GM04504 (cell line): ENCODE results near the gene MAGT1.
"Not testable (repeated sequence)": the region's sequence is repeated elsewhere in the genome, so short reads cannot be mapped to it uniquely, and the experiment has no call there.

Source experiments
- DNase-seq: peaks from one replicate; pipeline ENCODE4 v3.0.0-alpha.2; 2012; ENCODE audit warnings: low read depth

Gene MAGT1

GRCh38 chrX:77894921-77895886 lies at the start of gene MAGT1:
TSS of gene MAGT1 (minus strand) at chrX:77895435. CDS start at chrX:77895410, 25 bp downstream.
- peak; percentile 91 for DNase-seq

DNA sequence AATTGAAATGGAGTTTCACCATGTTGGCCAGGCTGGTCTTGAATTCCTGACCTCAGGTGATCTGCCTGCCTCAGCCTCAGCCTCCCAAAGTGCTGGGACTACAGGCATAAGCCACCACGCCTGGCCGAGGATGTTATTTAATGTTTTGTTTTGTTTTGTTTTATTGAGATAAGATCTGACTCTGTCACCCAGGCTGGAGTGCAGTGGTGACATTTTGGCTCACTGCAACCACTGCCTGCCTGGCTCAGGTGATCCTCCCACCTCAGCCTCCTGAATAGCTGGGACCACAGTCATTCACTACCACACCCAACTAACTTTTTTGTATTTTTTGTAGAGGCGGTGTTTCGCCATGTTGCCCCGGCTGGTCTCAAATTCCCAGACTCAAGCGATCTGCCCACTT lies 49.8 kb upstream of the MAGT1 start:
- DNase-seq: not testable (repeated sequence)

- no peak for DNase-seq
These were observed 42.9 kb upstream of the MAGT1 start for GRCh38 chrX:77938083-77938680.

GRCh38 chrX:77937291-77937690 lies 42.1 kb upstream of the MAGT1 start:
- no peak for DNase-seq

- DNase-seq: no peak
These were observed 41.1 kb upstream of the MAGT1 start for GRCh38 chrX:77936299-77936698.

- DNase-seq: no peak
These were observed 40.7 kb upstream of the MAGT1 start for GRCh38 chrX:77935886-77936285.

- DNase-seq: no peak
These were observed 35.3 kb upstream of the MAGT1 start for GRCh38 chrX:77930581-77930980.

DNA sequence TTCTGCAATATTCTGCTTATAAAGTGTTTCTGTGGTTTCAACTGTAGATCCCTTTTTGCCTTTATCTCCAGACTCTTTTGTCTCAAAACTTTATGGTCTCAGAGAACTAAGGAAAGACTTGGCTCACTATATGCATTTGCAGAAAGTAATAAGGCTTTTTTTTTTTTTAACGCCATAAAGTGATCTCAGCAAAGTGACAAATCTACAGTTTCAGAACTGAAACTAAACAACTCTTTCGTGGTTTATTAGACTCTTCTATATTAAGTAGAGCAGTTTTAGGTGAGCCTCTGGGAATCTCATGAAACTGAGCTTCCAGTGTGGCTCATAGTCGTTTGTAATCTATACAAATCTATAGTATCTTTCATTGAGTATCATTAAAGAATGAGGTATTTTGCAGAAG lies 30.5 kb upstream of the MAGT1 start:
- no peak for DNase-seq

DNA sequence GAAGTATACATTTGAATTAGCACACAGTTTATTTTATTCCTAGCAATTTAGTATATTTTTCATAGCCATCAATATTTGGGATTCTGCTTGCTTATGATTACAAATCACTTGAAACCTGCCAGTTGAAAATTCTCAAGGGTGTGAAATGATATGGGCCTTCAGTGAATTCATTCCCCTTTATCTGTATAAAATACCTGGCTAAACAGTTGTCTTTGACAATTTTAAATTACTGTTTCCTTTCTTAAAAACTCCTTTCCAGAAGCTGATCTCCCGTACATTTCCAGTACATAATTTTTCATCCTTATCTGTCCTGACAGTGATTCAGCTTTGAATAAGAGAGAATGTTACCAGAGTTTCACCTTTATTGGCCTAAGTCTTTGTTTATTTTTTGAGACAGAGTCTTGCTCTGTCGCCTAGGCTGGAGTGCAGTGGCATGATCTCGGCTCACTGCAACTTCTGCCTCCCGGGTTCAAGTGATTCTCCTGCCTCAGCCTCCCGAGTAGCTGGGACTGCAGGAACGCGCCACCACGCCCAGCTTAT lies 29.2 kb upstream of the MAGT1 start:
- DNase-seq: no peak

GRCh38 chrX:77922787-77923186 lies 27.6 kb upstream of the MAGT1 start:
- DNase-seq: no peak

DNA sequence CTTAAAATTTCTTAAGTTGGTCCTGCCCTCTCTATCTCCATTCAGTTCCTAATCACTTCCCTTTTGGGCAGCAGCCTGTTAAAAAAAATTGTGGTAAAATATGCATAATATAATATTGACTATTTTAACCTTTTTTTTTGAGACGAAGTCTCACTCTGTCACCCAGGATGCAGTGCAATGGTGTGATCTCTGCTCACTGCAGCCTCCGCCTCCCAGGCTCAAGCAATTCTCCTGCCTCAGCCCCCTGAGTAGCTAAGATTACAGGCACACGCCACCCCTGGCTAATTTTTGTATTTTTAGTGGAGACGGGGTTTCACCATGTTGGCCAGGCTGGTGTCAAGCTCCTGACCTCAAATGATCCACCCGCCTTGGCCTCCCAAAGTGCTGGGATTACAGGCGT lies 24.1 kb upstream of the MAGT1 start:
- DNase-seq: not testable (repeated sequence)

- no peak for DNase-seq
These were observed 23.3 kb upstream of the MAGT1 start for GRCh38 chrX:77918568-77918967.

DNA sequence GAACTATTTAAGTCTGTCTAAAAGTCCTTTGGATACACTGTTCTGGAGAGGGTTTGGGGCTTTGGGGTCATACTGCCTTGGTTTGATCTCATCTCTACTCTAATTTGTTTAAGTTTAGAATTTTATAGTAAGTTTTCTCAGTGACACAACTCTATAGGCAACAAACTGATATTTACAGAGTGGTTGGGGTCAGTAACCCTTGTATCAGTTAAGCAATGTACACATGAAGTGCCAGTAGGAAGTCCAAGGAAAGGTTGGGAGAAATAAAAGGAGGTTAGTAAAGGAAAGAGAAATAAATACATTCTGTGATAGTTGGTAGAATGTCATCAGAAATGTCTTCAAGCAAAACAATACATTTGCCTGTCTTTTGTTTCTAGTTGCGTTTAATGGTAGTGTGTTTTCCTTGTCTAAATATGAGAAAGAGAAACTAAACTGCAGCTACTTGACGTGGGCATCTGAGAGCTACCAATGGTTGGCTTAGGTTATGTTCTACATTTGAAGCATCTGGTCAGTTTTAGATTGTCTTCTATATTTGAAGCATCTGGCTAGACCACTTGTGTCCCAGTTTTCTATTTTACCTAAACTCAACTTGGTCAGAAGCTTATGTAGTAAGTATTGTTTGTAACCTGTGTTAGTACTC lies 22.2 kb upstream of the MAGT1 start:
- DNase-seq: no peak

DNA sequence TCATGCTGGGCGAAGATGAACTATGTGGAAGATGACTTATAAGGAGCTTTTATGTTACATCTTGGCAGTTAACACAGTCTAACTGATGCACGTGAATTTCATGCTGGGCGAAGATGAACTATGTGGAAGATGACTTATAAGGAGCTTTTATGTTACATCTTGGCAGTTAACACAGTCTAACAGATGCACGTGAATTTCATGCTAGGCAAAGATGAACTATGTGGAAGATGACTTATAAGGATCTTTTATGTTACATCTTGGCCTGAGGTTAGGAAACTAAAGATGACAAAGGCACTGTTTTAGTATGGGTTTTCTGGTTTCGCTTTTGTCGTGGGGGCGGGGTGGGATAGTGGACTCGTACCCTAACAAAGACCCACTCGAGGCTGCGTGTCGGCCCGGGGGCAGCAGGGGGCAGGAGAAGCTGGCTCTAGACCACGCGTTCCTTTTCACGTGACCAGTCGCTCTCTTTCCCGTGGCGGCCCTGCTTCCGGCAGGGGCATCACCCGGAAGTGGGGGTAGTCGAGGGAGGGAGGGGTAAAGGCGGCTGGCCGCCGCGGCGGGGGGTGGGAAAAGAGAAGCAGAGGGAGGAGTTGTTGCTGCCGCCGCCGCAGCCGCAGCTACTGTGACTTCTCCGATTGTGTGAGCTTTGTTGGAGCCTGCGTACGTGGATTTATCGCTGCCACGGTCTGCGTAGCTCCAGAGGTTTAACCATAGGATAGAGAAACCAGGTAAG lies 15.0 kb upstream of the MAGT1 start, which contains the start of gene ATP7A:
Gene ATP7A (plus strand): TSS at position 586 of the 733 bp plus-strand sequence. CDS start 60,949 bp downstream, outside the sequence.
- DNase-seq: peak; percentile 69

- no peak for DNase-seq
These were observed 6.3 kb upstream of the MAGT1 start for GRCh38 chrX:77901506-77901905.

- DNase-seq: no peak
These were observed 5.5 kb upstream of the MAGT1 start for GRCh38 chrX:77900688-77901087.

GRCh38 chrX:77899081-77899828 lies 4.0 kb upstream of the MAGT1 start, which contains the start of gene COX7B:
TSS of gene COX7B (plus strand) at chrX:77899468. CDS start at chrX:77899554, 86 bp downstream.
- DNase-seq: peak; percentile 88

GRCh38 chrX:77893713-77894112 lies 1.5 kb downstream of the MAGT1 start:
- DNase-seq: no peak

DNA sequence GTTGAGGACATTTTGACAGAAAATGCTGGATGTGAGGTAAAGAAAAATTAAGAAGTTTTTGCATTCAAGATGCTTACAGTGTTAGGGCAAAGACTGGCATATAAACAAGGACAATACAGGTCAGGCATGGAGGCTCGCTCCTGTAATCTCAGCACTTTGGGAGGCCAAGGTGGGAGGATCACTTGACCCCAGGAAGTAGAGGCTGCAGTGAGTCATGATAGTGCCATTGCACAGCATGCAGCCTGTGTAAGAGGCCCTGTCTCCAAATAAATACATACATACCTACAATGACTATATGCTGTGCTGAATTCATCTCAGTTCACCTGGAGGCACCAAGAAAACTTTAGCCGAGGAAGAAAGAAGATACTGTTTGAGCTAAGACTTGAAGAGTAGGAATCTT lies 2.3 kb downstream of the MAGT1 start:
- DNase-seq: no peak

DNA sequence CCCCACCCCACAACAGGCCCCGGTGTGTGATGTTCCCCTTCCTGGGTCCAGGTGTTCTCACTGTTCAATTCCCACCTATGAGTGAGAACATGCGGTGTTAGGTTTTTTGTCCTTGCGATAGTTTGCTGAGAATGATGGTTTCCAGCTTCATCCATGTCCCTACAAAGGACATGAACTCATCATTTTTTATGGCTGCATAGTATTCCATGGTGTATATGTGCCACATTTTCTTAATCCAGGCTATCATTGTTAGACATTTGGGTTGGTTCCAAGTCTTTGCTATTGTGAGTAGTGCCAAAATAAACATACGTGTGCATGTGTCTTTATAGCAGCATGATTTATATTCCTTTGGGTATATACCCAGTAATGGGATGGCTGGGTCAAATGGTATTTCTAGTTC lies 13.8 kb downstream of the MAGT1 start:
- DNase-seq: not testable (repeated sequence)

- no peak for DNase-seq
These were observed 19.9 kb downstream of the MAGT1 start for GRCh38 chrX:77875372-77875771.
